ENCODE measurements around the gene MED22. TPM values are rescaled to one million over a fixed set of nuclear protein-coding genes. Genes with fewer than 3 reads are reported as not detected.

Gene MED22
- total and polyA plus RNA-seq, 2 experiments from 2014 or later = 20.9 to 85.7 TPM

DNA sequence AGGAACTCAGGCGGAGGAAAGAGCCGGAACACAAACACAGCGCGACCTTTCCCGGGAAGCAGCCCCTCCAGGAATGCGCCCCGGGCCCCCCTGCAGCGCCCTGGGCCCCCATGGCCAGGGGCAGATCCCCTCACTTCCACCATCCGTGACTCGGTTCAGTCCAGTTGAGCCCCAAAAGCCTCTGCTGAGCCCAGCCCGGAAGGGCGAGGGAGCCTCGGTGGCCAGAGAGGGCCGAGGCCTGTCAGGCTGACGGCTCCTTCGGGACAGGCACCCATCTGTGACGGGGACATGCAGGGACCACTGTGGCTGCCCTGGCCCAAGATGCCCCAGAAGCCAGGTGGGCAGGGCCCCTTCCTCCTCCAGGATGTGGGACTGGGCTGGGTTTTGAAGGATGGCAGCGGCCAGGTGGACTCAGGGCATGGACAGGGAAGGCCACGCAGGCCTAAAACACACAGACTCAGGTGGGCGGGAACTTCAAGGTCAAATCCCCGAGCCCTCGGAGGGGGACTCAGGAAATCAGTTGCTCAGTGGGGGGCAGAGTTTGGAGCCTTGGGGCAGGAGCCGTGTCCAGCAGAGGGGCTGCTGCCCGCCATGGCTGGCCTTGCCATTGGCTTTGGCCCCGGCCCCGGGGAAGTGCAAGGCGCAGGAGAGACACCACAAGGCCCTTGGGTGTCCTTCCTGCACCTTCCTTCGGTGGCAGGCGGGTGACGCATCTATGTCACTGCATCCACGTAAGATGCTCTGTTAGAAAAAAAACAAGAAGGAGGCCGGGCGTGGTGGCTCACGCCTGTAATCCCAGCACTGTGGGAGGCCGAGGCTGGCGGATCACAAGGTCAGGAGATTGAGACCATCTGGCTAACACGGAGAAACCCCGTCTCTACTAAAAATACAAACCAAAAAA lies 43.2 kb downstream of the MED22 start:
- Mint-ChIP-seq H3K27me3 (ENCODE audit: insufficient read depth, low read depth, poor library complexity) (no peaks in the 10 kb centered on the region), H3K36me3 (ENCODE audit: low read depth) (peaks cover 6% of the 10 kb centered on the region), H3K4me3 (no peak overlapping the region), H3K27ac (no peak overlapping the region), H3K9me3 (peaks cover 7% of the 10 kb centered on the region), H3K4me1 (no peaks in the 10 kb centered on the region)
- Histone ChIP-seq H3K4me2 (no peak overlapping the region), H3K4me3 (no peak overlapping the region), H3K27me3 (ENCODE audit: insufficient read depth) (no peaks in the 10 kb centered on the region), H3F3A (replicated peaks; ENCODE audit: low read depth) (no peaks in the 10 kb centered on the region), H2AFZ (no peak overlapping the region), H3K4me1 (ENCODE audit: insufficient read depth) (no peaks in the 10 kb centered on the region), H3K27ac (ENCODE audit: low read depth) (no peak overlapping the region), H3K9me2 (ENCODE audit: insufficient read depth) (no peaks in the 10 kb centered on the region), H3K79me2 (replicated peaks; ENCODE audit: insufficient read depth) (no peaks in the 10 kb centered on the region), H4K20me1 (replicated peaks; ENCODE audit: insufficient read depth) (no peaks in the 10 kb centered on the region), H3K36me3 (ENCODE audit: insufficient read depth) (no peaks in the 10 kb centered on the region)
- DNase-seq (ENCODE audit: low spot score) (no peak), ATAC-seq (no peak)
- TF ChIP-seq POLR2AphosphoS5 (IDR thresholded peaks at IDR 0.05; ENCODE audit: low read depth) (no peak), ZNF114 (CRISPR knock-in tag; IDR thresholded peaks at IDR 0.05) (no peak), NANOG (IDR thresholded peaks at IDR 0.05; ENCODE audit: borderline replicate concordance) (no peak), ZNF331 (CRISPR knock-in tag; IDR thresholded peaks at IDR 0.05; ENCODE audit: low read depth) (no peak), EZH2phosphoT487 (IDR thresholded peaks at IDR 0.05; ENCODE audit: unreplicated experiment) (no peak), STAT1 (IDR thresholded peaks at IDR 0.05; ENCODE audit: unreplicated experiment) (no peak), EZH2 (IDR thresholded peaks at IDR 0.05; ENCODE audit: low read depth, unreplicated experiment) (no peak)
- TF ChIP-seq, protein P1, sequence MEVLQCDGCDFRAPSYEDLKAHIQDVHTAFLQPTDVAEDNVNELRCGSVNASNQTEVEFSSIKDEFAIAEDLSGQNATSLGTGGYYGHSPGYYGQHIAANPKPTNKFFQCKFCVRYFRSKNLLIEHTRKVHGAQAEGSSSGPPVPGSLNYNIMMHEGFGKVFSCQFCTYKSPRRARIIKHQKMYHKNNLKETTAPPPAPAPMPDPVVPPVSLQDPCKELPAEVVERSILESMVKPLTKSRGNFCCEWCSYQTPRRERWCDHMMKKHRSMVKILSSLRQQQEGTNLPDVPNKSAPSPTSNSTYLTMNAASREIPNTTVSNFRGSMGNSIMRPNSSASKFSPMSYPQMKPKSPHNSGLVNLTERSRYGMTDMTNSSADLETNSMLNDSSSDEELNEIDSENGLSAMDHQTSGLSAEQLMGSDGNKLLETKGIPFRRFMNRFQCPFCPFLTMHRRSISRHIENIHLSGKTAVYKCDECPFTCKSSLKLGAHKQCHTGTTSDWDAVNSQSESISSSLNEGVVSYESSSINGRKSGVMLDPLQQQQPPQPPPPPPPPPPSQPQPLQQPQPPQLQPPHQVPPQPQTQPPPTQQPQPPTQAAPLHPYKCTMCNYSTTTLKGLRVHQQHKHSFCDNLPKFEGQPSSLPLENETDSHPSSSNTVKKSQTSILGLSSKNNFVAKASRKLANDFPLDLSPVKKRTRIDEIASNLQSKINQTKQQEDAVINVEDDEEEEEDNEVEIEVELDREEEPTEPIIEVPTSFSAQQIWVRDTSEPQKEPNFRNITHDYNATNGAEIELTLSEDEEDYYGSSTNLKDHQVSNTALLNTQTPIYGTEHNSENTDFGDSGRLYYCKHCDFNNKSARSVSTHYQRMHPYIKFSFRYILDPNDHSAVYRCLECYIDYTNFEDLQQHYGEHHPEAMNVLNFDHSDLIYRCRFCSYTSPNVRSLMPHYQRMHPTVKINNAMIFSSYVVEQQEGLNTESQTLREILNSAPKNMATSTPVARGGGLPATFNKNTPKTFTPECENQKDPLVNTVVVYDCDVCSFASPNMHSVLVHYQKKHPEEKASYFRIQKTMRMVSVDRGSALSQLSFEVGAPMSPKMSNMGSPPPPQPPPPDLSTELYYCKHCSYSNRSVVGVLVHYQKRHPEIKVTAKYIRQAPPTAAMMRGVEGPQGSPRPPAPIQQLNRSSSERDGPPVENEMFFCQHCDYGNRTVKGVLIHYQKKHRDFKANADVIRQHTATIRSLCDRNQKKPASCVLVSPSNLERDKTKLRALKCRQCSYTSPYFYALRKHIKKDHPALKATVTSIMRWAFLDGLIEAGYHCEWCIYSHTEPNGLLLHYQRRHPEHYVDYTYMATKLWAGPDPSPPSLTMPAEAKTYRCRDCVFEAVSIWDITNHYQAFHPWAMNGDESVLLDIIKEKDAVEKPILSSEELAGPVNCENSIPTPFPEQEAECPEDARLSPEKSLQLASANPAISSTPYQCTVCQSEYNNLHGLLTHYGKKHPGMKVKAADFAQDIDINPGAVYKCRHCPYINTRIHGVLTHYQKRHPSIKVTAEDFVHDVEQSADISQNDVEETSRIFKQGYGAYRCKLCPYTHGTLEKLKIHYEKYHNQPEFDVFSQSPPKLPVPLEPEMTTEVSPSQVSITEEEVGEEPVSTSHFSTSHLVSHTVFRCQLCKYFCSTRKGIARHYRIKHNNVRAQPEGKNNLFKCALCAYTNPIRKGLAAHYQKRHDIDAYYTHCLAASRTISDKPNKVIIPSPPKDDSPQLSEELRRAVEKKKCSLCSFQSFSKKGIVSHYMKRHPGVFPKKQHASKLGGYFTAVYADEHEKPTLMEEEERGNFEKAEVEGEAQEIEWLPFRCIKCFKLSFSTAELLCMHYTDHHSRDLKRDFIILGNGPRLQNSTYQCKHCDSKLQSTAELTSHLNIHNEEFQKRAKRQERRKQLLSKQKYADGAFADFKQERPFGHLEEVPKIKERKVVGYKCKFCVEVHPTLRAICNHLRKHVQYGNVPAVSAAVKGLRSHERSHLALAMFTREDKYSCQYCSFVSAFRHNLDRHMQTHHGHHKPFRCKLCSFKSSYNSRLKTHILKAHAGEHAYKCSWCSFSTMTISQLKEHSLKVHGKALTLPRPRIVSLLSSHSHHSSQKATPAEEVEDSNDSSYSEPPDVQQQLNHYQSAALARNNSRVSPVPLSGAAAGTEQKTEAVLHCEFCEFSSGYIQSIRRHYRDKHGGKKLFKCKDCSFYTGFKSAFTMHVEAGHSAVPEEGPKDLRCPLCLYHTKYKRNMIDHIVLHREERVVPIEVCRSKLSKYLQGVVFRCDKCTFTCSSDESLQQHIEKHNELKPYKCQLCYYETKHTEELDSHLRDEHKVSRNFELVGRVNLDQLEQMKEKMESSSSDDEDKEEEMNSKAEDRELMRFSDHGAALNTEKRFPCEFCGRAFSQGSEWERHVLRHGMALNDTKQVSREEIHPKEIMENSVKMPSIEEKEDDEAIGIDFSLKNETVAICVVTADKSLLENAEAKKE (CRISPR knock-in tag; IDR thresholded peaks at IDR 0.05) = no peak
- TF ChIP-seq, protein P2, sequence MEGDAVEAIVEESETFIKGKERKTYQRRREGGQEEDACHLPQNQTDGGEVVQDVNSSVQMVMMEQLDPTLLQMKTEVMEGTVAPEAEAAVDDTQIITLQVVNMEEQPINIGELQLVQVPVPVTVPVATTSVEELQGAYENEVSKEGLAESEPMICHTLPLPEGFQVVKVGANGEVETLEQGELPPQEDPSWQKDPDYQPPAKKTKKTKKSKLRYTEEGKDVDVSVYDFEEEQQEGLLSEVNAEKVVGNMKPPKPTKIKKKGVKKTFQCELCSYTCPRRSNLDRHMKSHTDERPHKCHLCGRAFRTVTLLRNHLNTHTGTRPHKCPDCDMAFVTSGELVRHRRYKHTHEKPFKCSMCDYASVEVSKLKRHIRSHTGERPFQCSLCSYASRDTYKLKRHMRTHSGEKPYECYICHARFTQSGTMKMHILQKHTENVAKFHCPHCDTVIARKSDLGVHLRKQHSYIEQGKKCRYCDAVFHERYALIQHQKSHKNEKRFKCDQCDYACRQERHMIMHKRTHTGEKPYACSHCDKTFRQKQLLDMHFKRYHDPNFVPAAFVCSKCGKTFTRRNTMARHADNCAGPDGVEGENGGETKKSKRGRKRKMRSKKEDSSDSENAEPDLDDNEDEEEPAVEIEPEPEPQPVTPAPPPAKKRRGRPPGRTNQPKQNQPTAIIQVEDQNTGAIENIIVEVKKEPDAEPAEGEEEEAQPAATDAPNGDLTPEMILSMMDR (conservative IDR thresholded peaks at IDR 0.05; ENCODE audit: low read depth in 2 of 2) = no peak
